ENCODE measurements around the gene CELA3B.
"Not testable (repeated sequence)": the region's sequence is repeated elsewhere in the genome, so short reads cannot be mapped to it uniquely, and the experiment has no call there.

CELA3B gene

GRCh38 chr1:21941370-21941769 is 35.5 kb upstream of the CELA3B start:
- in situ Hi-C loops (cut with HindIII; ENCODE audit: low pct_ligation_motif_present, low pct_unique_long_range_greater_than_20kb, low sequenced_read_pairs) = no loop called here
- DNase-seq = no peak

GRCh38 chr1:21942464-21942863 is 34.4 kb upstream of the CELA3B start:
- in situ Hi-C loops (cut with HindIII; ENCODE audit: low pct_ligation_motif_present, low pct_unique_long_range_greater_than_20kb, low sequenced_read_pairs) = no loop called here
- no peak for DNase-seq

- in situ Hi-C loops (cut with HindIII; ENCODE audit: low pct_ligation_motif_present, low pct_unique_long_range_greater_than_20kb, low sequenced_read_pairs); DNase-seq: not testable (repeated sequence)
Observed at GRCh38 chr1:21942959-21943640, 33.7 kb upstream of the CELA3B start.

- DNase-seq = no peak
- in situ Hi-C loops (cut with HindIII; ENCODE audit: low pct_ligation_motif_present, low pct_unique_long_range_greater_than_20kb, low sequenced_read_pairs) = no loop called here
Observed at GRCh38 chr1:21944733-21945073, 32.1 kb upstream of the CELA3B start.

- in situ Hi-C loops (cut with HindIII; ENCODE audit: low pct_ligation_motif_present, low pct_unique_long_range_greater_than_20kb, low sequenced_read_pairs) = no loop called here
- DNase-seq = no peak
Observed at GRCh38 chr1:21946836-21947587, 29.8 kb upstream of the CELA3B start.

GRCh38 chr1:21950734-21951133 is 26.1 kb upstream of the CELA3B start:
- DNase-seq = no peak
- in situ Hi-C loops (cut with HindIII; ENCODE audit: low pct_ligation_motif_present, low pct_unique_long_range_greater_than_20kb, low sequenced_read_pairs) = no loop called here

GRCh38 chr1:21951226-21951870 is 25.5 kb upstream of the CELA3B start:
- in situ Hi-C loops (cut with HindIII; ENCODE audit: low pct_ligation_motif_present, low pct_unique_long_range_greater_than_20kb, low sequenced_read_pairs) = no loop called here
- DNase-seq = no peak

- no peak for DNase-seq
- in situ Hi-C loops (cut with HindIII; ENCODE audit: low pct_ligation_motif_present, low pct_unique_long_range_greater_than_20kb, low sequenced_read_pairs) = no loop called here
Observed at GRCh38 chr1:21952786-21953520, 23.9 kb upstream of the CELA3B start.

GRCh38 chr1:21955058-21955457 is 21.8 kb upstream of the CELA3B start:
- DNase-seq = no peak
- in situ Hi-C loops (cut with HindIII; ENCODE audit: low pct_ligation_motif_present, low pct_unique_long_range_greater_than_20kb, low sequenced_read_pairs) = no loop called here

- no peak for DNase-seq
- in situ Hi-C loops (cut with HindIII; ENCODE audit: low pct_ligation_motif_present, low pct_unique_long_range_greater_than_20kb, low sequenced_read_pairs) = no loop called here
Observed at GRCh38 chr1:21955501-21956281, 21.1 kb upstream of the CELA3B start.

- in situ Hi-C loops (cut with HindIII; ENCODE audit: low pct_ligation_motif_present, low pct_unique_long_range_greater_than_20kb, low sequenced_read_pairs) = no loop called here
- DNase-seq = peak; percentile 74
Observed at GRCh38 chr1:21956720-21957552, 19.9 kb upstream of the CELA3B start.

GRCh38 chr1:21961337-21961736 is 15.5 kb upstream of the CELA3B start:
- in situ Hi-C loops (cut with HindIII; ENCODE audit: low pct_ligation_motif_present, low pct_unique_long_range_greater_than_20kb, low sequenced_read_pairs) = no loop called here
- no peak for DNase-seq

- DNase-seq = no peak
- in situ Hi-C loops (cut with HindIII; ENCODE audit: low pct_ligation_motif_present, low pct_unique_long_range_greater_than_20kb, low sequenced_read_pairs) = no loop called here
Observed at GRCh38 chr1:21961799-21962198, 15.0 kb upstream of the CELA3B start.

- in situ Hi-C loops (cut with HindIII; ENCODE audit: low pct_ligation_motif_present, low pct_unique_long_range_greater_than_20kb, low sequenced_read_pairs) = no loop called here
- DNase-seq = peak; percentile 65
Observed at GRCh38 chr1:21963477-21964217, 13.2 kb upstream of the CELA3B start.

- no peak for DNase-seq
- in situ Hi-C loops (cut with HindIII; ENCODE audit: low pct_ligation_motif_present, low pct_unique_long_range_greater_than_20kb, low sequenced_read_pairs) = no loop called here
Observed at GRCh38 chr1:21966247-21967000, 10.4 kb upstream of the CELA3B start.

- in situ Hi-C loops (cut with HindIII; ENCODE audit: low pct_ligation_motif_present, low pct_unique_long_range_greater_than_20kb, low sequenced_read_pairs); DNase-seq: not testable (repeated sequence)
Observed at GRCh38 chr1:21967216-21967615, 9.6 kb upstream of the CELA3B start.
